GM12878 (cell line): Measurements from ENCODE around the gene GRK1. TPM values are rescaled to one million over a fixed set of nuclear protein-coding genes. Genes with fewer than 3 reads are reported as not detected.

Experiments
- ATAC-seq: fragments of 200-7000 bp; cut with Tn5 transposase; 3 replicates; pipeline ENCODE4 v1.9.1; 2020; ENCODE audit warnings: mild to moderate bottlenecking, moderate library complexity
- BruUV-seq: library from RNA; stranded (reverse); fragments of 400-500 nt; replicated peaks from 2 replicates; lab custom pipeline; 2021; lab: Mats Ljungman, UMichigan
- CTCF ChIA-PET: fragments of 300-600 bp; sonication (Branson Sonifier 250); formaldehyde crosslinking; extraction: SDS; loops from one replicate; lab custom pipeline; 2021; ENCODE audit warnings: inconsistent platforms; lab: Yijun Ruan, JAX
- POLR2A ChIA-PET: fragments of 350-600 bp; formaldehyde crosslinking; extraction: SDS; loops from one replicate; lab custom pipeline; 2021; ENCODE audit warnings: inconsistent platforms; lab: Charles Lee
- RAD21 ChIA-PET: fragments of 300-600 bp; sonication (Branson Sonifier 250); formaldehyde crosslinking; loops from one replicate; lab custom pipeline; 2023; ENCODE audit warnings: antibody characterized with exemption; ENCODE audit not compliant: unreplicated experiment; lab: Charles Lee
- SMC1A ChIA-PET: fragments of 300-600 bp; sonication (Branson Sonifier 250); formaldehyde crosslinking; loops from one replicate; lab custom pipeline; 2023; ENCODE audit not compliant: unreplicated experiment, uncharacterized antibody; lab: Charles Lee
- DNase-seq: peaks from one replicate; pipeline ENCODE4 v3.0.0-alpha.2; 2011; ENCODE audit warnings: low read depth, low spot score
- FAIRE-seq: peaks from 3 replicates; lab custom pipeline; 2011; peaks lifted over from hg19 to GRCh38; lab: Jason Lieb, UNC
- H2AFZ ChIP-seq: 2 replicates; pipeline ENCODE4 v1.6.0; 2011; ENCODE audit warnings: low read depth, low read length, control low read depth; ENCODE audit not compliant: control insufficient read depth
- H3K27ac ChIP-seq: 2 replicates; pipeline ENCODE4 v1.5.1; 2011; ENCODE audit warnings: control low read depth; ENCODE audit not compliant: control insufficient read depth, insufficient read depth
- H3K27me3 ChIP-seq, 2 experiments: replicated peaks in 1 of 2; 2 replicates each; pipeline versions ENCODE4 v1.6.0 to v1.6.1; 2011; ENCODE audit warnings: low read length in 1 of 2; ENCODE audit not compliant: control insufficient read depth in 2 of 2, insufficient read depth in 2 of 2
- H3K36me3 ChIP-seq, 2 experiments: 2 replicates each; pipeline ENCODE4 v1.5.1; 2011; ENCODE audit warnings: low read length in 1 of 2; ENCODE audit not compliant: control insufficient read depth in 2 of 2, insufficient read depth in 2 of 2
- H3K4me1 ChIP-seq: 2 replicates; pipeline ENCODE4 v1.6.1; 2011; ENCODE audit warnings: mild to moderate bottlenecking, low read length, moderate library complexity, mixed read lengths; ENCODE audit not compliant: control insufficient read depth, insufficient read depth
- H3K4me2 ChIP-seq: 2 replicates; pipeline ENCODE4 v1.6.0; 2011; ENCODE audit warnings: control low read depth; ENCODE audit not compliant: control insufficient read depth, insufficient read depth
- H3K4me3 ChIP-seq: fragments of 200-600 bp; sonication (generic); 2 replicates; pipeline ENCODE4 v1.5.1; 2016
- H3K79me2 ChIP-seq: 2 replicates; pipeline ENCODE4 v1.6.0; 2011; ENCODE audit warnings: low read length; ENCODE audit not compliant: control insufficient read depth, insufficient read depth
- H3K9ac ChIP-seq: 2 replicates; pipeline ENCODE4 v1.8.0; 2011; ENCODE audit warnings: low read length, control low read depth, mixed read lengths; ENCODE audit not compliant: control insufficient read depth, insufficient read depth
- H3K9me3 ChIP-seq: replicated peaks from 3 replicates; pipeline ENCODE4 v1.5.1; 2011; ENCODE audit warnings: mild to moderate bottlenecking, low read length; ENCODE audit not compliant: control insufficient read depth, insufficient read depth
- H4K20me1 ChIP-seq: 2 replicates; pipeline ENCODE4 v1.6.0; 2011; ENCODE audit not compliant: control insufficient read depth, insufficient read depth
- EP300 ChIP-seq, 2 experiments: fragments of 150-350 bp in 1 of 2; IDR thresholded peaks; 2 replicates each; pipeline ENCODE4 v1.6.1; 2011 to 2012; ENCODE audit warnings: low read depth in 2 of 2, low read length in 2 of 2, borderline replicate concordance in 1 of 2, improper control_type of control experiment in 1 of 2, inconsistent platforms in 1 of 2; ENCODE audit not compliant: control insufficient read depth in 1 of 2
- POU2F2 ChIP-seq: IDR thresholded peaks from 3 replicates; pipeline ENCODE4 v1.6.1; 2011; ENCODE audit warnings: low read depth, mild to moderate bottlenecking, low read length, borderline replicate concordance
- SIX5 ChIP-seq: IDR thresholded peaks from 2 replicates; pipeline ENCODE4 v1.6.1; 2011; ENCODE audit warnings: mild to moderate bottlenecking, low read depth, low read length, moderate library complexity; ENCODE audit not compliant: severe bottlenecking
- SP1 ChIP-seq: IDR thresholded peaks from one replicate; pipeline ENCODE4 v1.6.1; 2011; ENCODE audit warnings: low read depth, low read length
- TAF1 ChIP-seq: IDR thresholded peaks from 2 replicates; pipeline ENCODE4 v1.6.1; 2011; ENCODE audit warnings: mild to moderate bottlenecking, low read depth, low read length, borderline replicate concordance
- WGBS: methylation state at CpG from one replicate; pipeline ENCODE4 v1.1.6; 2016; ENCODE audit warnings: low lambda C conversion rate; ENCODE audit not compliant: insufficient replicate concordance, insufficient coverage; ENCODE audit errors: missing lambda C conversion rate; 5-methylcytosine and 5-hydroxymethylcytosine counted together
- in situ Hi-C: fragments of 300-500 bp; cut with MboI; formaldehyde crosslinking; loops from 9 replicates; pipeline ENCODE4 v1.14.3; 2018; ENCODE audit warnings: mixed read lengths
- intact Hi-C: fragments of 100-400 bp; cut with micrococcal nuclease; formaldehyde crosslinking; loops from one replicate; pipeline ENCODE4 v1.14.2; 2022; ENCODE audit not compliant: unreplicated experiment
- polyA plus RNA-seq, 11 experiments: library from polyadenylated mRNA; depleted of rRNA in 4 of 11; unstranded in 6 of 11; stranded (reverse) in 5 of 11; fragments of >200 nt; fragmentation: Nextera tagmentation in 4 of 11; fragmentation: Illumina TruSeq in 1 of 11; extraction: Ambion mirVana in 4 of 11; extraction: Trizol in 1 of 11; gene quantifications; 1 replicate in 1 of 11; 2 replicates in 10 of 11; pipeline versions ENCODE4 v1.2.1 to v1.2.3, GENCODE V29; 2011 to 2016; ENCODE audit warnings: inconsistent platforms in 2 of 11, missing spikeins in 2 of 11, low read depth in 1 of 11
- total RNA-seq, 4 experiments: library from RNA; depleted of rRNA in 3 of 4; stranded (reverse); fragments of >200 nt in 3 of 4; fragmentation: Illumina TruSeq in 1 of 4; extraction: Trizol in 1 of 4; gene quantifications; 2 replicates each; pipeline versions ENCODE4 v1.2.1 to v1.2.3, GENCODE V29; 2013 to 2021
- TF ChIP-seq, protein P1 (sequence below): IDR thresholded peaks from 2 replicates; pipeline ENCODE4 v1.6.1; 2012; ENCODE audit warnings: low read depth, low read length, improper control_type of control experiment

GRK1 gene
- total and polyA plus RNA-seq, 10 of the 15 experiments (the other 5 are each of a cell fraction or from before 2014, with no cell fraction given): under 0.01 to 0.04 TPM; not detected in 8

GRCh38 chr13:113735194-113735593 is 68.2 kb downstream of the GRK1 start (continued):
- TF ChIP-seq, protein P1, sequence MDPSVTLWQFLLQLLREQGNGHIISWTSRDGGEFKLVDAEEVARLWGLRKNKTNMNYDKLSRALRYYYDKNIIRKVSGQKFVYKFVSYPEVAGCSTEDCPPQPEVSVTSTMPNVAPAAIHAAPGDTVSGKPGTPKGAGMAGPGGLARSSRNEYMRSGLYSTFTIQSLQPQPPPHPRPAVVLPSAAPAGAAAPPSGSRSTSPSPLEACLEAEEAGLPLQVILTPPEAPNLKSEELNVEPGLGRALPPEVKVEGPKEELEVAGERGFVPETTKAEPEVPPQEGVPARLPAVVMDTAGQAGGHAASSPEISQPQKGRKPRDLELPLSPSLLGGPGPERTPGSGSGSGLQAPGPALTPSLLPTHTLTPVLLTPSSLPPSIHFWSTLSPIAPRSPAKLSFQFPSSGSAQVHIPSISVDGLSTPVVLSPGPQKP: no peak
- no peak for TF ChIP-seq EP300 (IDR thresholded peaks at IDR 0.05; ENCODE audit: borderline replicate concordance in 1 of 2, control insufficient read depth in 1 of 2, low read depth in 2 of 2, low read length in 2 of 2)
- no peak for TF ChIP-seq TAF1
- TF ChIP-seq, all 136 proteins: peak for 0

DNA sequence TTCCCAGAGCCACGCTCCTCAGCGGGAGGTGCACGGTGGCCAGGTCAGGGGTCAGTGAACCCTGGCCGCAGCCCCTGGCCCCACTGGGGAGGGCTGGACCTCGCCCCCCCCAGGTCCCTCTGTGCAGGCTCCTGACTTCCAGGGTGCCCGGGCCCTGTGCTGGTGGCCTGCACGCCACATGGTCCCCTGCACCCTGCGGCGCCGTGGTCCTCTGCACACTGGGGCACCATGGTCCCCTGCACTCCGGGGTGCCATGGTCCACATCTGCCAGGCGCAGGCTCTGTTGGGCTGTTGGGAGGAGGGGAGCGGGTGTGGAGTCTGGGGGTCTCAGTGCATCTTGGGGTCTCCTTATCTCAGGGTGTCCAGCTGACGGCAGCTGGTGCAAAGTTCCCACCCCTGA is 68.7 kb downstream of the GRK1 start:
- Histone ChIP-seq H3K9ac (no peak overlapping the region), H3K9me3 (no peaks in the 10 kb centered on the region; the same call in 2 of the 3 replicates), H2AFZ (no peak overlapping the region), H3K4me2 (no peak overlapping the region), H3K27me3 (no peaks in the 10 kb centered on the region; a peak in 1 of 4 replicates), H4K20me1 (no peaks in the 10 kb centered on the region), H3K27ac (no peak overlapping the region), H3K4me1 (no peaks in the 10 kb centered on the region), H3K79me2 (no peaks in the 10 kb centered on the region), H3K4me3 (no peak overlapping the region), H3K36me3 (no peaks in the 10 kb centered on the region)
- ChIA-PET POLR2A (no interaction called here), CTCF (no interaction called here), SMC1A (no interaction called here), RAD21 (no interaction called here)
- BruUV-seq: no TSS peak
- DNase-seq (no peak), ATAC-seq (no peak), FAIRE-seq (no peak)
- WGBS: 73% methylated on average over 13 of the region's 14 CpGs
- in situ Hi-C loops (no loop called here), intact Hi-C loops (no loop called here)
- TF ChIP-seq SP1 (no peak), SIX5 (no peak), EP300 (IDR thresholded peaks at IDR 0.05; ENCODE audit: borderline replicate concordance in 1 of 2, control insufficient read depth in 1 of 2, low read depth in 2 of 2, low read length in 2 of 2) (no peak), POU2F2 (no peak)
